Measurements from ENCODE around the gene LIX1. TPM values are rescaled to one million over a fixed set of nuclear protein-coding genes. Genes with fewer than 3 reads are reported as not detected.

Gene LIX1
- total and polyA plus RNA-seq, 5 experiments from 2014 or later, result not detected

- no peaks in the 10 kb centered on the region for H3K36me3 Mint-ChIP-seq
- no peak overlapping the region for H3K27ac Mint-ChIP-seq
- H3K4me3 Mint-ChIP-seq, result no peak overlapping the region
- DNase-seq (no peak), ATAC-seq (no peak)
- POLR2A ChIA-PET, result no interaction called here
- H3K4me1 Mint-ChIP-seq, result peaks cover 3 to 30% (median 15%) of the 10 kb centered on the region in 4 donors
- H3K9me3 Mint-ChIP-seq, result no peaks in the 10 kb centered on the region
- peaks cover 0 to 2% (median 0%) of the 10 kb centered on the region in 5 donors for H3K27me3 Mint-ChIP-seq
Observed at GRCh38 chr5:97078958-97079743, 63.3 kb downstream of the LIX1 start.

DNA sequence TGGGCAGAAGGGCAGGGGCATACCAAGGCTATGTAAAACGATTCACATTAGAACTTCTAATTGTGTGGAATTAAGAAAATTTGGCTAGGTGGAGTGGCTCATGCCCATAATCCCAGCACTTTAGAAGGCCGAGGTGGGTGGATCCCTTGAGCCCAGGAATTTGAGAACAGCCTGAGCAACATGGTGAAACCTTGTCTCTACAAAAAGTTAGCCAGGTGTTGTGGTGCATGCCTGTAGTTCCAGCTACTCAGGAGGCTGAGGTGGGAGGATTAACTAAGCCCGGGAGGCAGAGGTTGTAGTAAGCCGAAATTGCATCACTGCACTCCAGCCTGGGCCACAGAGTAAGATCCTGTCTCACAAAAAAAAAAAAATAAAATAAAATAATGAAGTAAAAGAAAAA, 65.2 kb downstream of the LIX1 start:
- Mint-ChIP-seq H3K36me3 (no peaks in the 10 kb centered on the region), H3K27ac (no peak overlapping the region), H3K27me3 (peaks cover 0 to 4% (median 1%) of the 10 kb centered on the region in 5 donors), H3K4me1 (peaks cover 5 to 39% (median 13%) of the 10 kb centered on the region in 4 donors), H3K4me3 (no peak overlapping the region), H3K9me3 (no peaks in the 10 kb centered on the region)
- POLR2A ChIA-PET, result no interaction called here
- DNase-seq (no peak), ATAC-seq (no peak)

DNA sequence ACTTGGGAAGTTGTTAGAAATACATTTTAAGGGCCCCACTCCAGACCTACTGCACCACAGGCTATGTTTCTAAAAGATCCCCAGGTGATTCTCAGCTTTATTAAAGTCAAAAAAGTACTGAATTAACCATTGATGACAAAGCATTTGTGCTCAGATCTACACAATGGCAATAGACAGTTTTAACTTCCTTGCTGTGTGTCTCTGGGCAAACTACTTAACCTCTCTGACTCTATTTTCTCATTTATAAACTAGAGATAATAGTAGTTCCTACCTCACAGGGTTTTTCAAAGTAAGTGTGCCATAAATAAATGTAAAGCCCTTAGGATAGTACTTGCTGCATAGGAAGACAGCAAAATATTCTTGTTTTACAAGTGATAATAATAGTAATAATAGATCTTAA, 66.3 kb downstream of the LIX1 start:
- POLR2A ChIA-PET, result no interaction called here
- DNase-seq, result no peak
- H3K27ac Mint-ChIP-seq, result no peak overlapping the region
- H3K27me3 Mint-ChIP-seq, result peaks cover 0 to 4% (median 1%) of the 10 kb centered on the region in 5 donors
- peaks cover 4 to 32% (median 7%) of the 10 kb centered on the region in 4 donors for H3K4me1 Mint-ChIP-seq
- H3K4me3 Mint-ChIP-seq, result no peak overlapping the region
- no peaks in the 10 kb centered on the region for H3K36me3 Mint-ChIP-seq
- no peak for ATAC-seq
- no peaks in the 10 kb centered on the region for H3K9me3 Mint-ChIP-seq

- POLR2A ChIA-PET, result no interaction called here
- Mint-ChIP-seq H3K36me3 (no peaks in the 10 kb centered on the region), H3K4me1 (peaks cover 4 to 28% (median 7%) of the 10 kb centered on the region in 4 donors), H3K9me3 (no peaks in the 10 kb centered on the region), H3K4me3 (no peak overlapping the region), H3K27ac (no peak overlapping the region), H3K27me3 (peaks cover 0 to 4% (median 1%) of the 10 kb centered on the region in 5 donors)
- no peak for ATAC-seq
- no peak for DNase-seq
Observed at GRCh38 chr5:97075649-97076048, 66.8 kb downstream of the LIX1 start.

DNA sequence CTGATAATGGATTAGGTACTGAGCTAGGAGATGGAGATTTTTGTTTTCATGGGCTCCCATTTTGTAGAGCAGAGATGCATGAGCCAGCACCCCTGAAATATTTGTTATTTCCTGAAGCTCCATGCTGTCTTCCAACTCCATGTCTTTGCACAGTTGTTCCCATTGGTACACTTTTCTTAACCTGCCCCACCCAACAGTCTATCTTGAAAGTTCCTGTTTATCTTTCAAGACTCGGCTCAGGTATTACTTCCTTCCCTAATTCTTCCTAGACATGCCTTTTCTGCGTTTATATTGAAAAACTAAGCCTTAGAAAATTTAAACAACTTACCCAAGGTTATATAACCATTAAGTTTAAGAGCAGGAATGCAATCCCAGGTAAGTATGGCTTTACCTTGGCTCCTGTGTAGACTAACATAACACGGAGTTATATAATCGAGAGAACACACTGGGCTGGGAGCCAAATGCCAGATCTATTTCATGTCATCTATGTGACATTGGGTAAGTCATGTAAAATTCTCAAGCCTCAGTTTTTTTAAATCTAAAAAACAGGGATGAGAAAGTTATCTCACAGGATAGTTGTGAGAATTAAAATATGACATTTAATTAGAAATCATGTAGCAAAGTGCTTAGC, 67.4 kb downstream of the LIX1 start:
- no peaks in the 10 kb centered on the region for H3K36me3 Mint-ChIP-seq
- H3K4me3 Mint-ChIP-seq, result peak overlapping the region in 1 of 10 donors; percentile 69
- peak overlapping the region in 1 of 10 donors; percentile 40 for H3K27ac Mint-ChIP-seq
- H3K4me1 Mint-ChIP-seq, result peaks cover 4 to 28% (median 7%) of the 10 kb centered on the region in 4 donors
- no peaks in the 10 kb centered on the region for H3K9me3 Mint-ChIP-seq
- H3K27me3 Mint-ChIP-seq, result peaks cover 0 to 9% (median 1%) of the 10 kb centered on the region in 5 donors
- ATAC-seq (no peak), DNase-seq (no peak)
- POLR2A ChIA-PET, result no interaction called here

DNA sequence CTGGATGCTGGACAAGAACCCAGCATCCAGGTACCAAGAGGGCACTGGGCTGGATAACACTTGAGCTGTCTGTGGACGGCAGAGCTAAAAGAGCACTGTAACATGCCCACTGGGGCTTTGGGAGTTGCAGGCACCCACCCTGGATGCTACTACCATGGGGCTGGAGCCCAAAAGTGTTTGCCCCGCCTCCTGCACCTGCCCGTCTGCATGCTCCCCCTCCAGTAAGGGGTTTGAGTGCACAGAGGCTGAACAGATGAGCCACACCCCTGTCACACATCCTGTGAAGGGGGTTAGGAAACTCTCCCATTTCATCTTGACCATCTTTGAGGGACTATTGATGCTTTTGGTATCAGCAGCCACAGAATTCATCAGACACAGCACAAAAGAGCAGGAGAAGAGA, 69.0 kb downstream of the LIX1 start:
- POLR2A ChIA-PET, result no interaction called here
- Mint-ChIP-seq H3K4me1 (peaks cover 0 to 20% (median 2%) of the 10 kb centered on the region in 4 donors), H3K4me3 (peak overlapping the region in 2 of 10 donors; percentile 52 to 82), H3K27me3 (peaks cover 0 to 9% (median 1%) of the 10 kb centered on the region in 5 donors), H3K27ac (peak overlapping the region in 2 of 10 donors; percentile 44 to 76), H3K9me3 (no peaks in the 10 kb centered on the region), H3K36me3 (no peaks in the 10 kb centered on the region)
- DNase-seq (no peak), ATAC-seq (no peak)

- no peak for ATAC-seq
- peak overlapping the region in 1 of 10 donors; percentile 40 for H3K4me3 Mint-ChIP-seq
- POLR2A ChIA-PET, result no interaction called here
Observed at GRCh38 chr5:97072696-97073095, 69.7 kb downstream of the LIX1 start.

DNA sequence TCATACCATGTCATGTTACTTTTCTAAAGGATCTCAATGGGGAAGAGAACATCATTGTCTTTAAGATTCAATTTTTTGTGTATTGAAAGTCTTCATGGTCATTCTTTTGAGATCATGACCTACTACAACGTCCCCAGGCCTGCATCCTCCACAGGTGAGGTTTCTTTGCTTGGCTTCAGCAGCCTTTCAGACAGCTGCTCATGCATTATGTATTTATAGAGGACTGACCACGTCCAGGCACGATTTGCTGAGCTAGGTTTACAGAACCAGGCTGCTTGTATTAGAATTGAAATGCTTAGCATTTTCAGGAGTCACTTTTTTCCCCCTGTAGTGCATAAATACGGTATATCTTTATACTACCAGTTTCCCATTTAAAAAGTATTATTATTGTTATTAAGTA, 70.4 kb downstream of the LIX1 start:
- no peak for ATAC-seq
- H3K27ac Mint-ChIP-seq, result no peak overlapping the region
- POLR2A ChIA-PET, result no interaction called here
- DNase-seq, result no peak
- H3K27me3 Mint-ChIP-seq, result peaks cover 0 to 9% (median 1%) of the 10 kb centered on the region in 5 donors
- no peaks in the 10 kb centered on the region for H3K36me3 Mint-ChIP-seq
- no peaks in the 10 kb centered on the region for H3K9me3 Mint-ChIP-seq
- H3K4me1 Mint-ChIP-seq, result peaks cover 0 to 20% (median 3%) of the 10 kb centered on the region in 4 donors
- no peak overlapping the region for H3K4me3 Mint-ChIP-seq

More at GRCh38 chr5:97072696-97073095, 69.7 kb downstream of the LIX1 start:
- Mint-ChIP-seq H3K9me3 (no peaks in the 10 kb centered on the region), H3K36me3 (no peaks in the 10 kb centered on the region), H3K27me3 (peaks cover 0 to 9% (median 1%) of the 10 kb centered on the region in 5 donors), H3K27ac (no peak overlapping the region), H3K4me1 (peaks cover 0 to 20% (median 3%) of the 10 kb centered on the region in 4 donors)
- no peak for DNase-seq

GRCh38 chr5:97071101-97071500, 71.3 kb downstream of the LIX1 start:
- H3K4me1 Mint-ChIP-seq, result peaks cover 0 to 20% (median 3%) of the 10 kb centered on the region in 4 donors
- no peak overlapping the region for H3K4me3 Mint-ChIP-seq
- H3K36me3 Mint-ChIP-seq, result no peaks in the 10 kb centered on the region
- H3K27ac Mint-ChIP-seq, result no peak overlapping the region
- POLR2A ChIA-PET, result no interaction called here
- ATAC-seq, result no peak
- no peaks in the 10 kb centered on the region for H3K9me3 Mint-ChIP-seq
- DNase-seq, result no peak
- H3K27me3 Mint-ChIP-seq, result peaks cover 0 to 9% (median 1%) of the 10 kb centered on the region in 5 donors

GRCh38 chr5:97070234-97070633, 72.2 kb downstream of the LIX1 start:
- Mint-ChIP-seq H3K27ac (no peak overlapping the region), H3K4me3 (no peak overlapping the region), H3K4me1 (peaks cover 0 to 18% (median 3%) of the 10 kb centered on the region in 4 donors), H3K9me3 (no peaks in the 10 kb centered on the region), H3K36me3 (no peaks in the 10 kb centered on the region), H3K27me3 (peaks cover 0 to 9% (median 1%) of the 10 kb centered on the region in 5 donors)
- ATAC-seq (no peak), DNase-seq (no peak)
- POLR2A ChIA-PET, result no interaction called here

DNA sequence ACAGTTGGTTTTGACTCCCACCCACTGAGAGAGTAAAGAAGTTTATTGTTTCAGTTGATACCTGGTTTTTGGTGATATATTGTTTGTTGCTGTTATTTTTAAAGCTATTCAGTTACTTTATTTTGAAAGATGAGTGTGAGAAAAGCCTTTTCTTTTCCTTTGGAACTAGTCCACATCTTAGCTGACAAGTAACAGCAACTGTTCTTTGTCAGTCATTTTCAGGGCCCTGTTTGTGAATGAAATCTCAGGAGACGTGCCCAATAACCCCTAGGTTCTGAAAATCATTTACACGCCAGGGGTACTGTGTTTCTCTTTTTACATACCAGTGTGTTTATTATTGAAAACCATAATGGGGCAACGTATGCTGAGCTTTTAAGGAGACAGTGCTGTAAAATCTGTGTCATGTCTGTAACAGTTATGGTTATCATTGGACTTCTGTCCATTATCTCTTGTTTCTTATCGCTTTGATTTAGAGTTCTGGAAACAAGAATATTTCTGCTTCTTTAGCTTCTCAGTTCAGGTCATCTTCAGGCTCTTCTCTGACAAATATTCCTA, 75.0 kb downstream of the LIX1 start:
- no peak overlapping the region for H3K27ac Mint-ChIP-seq
- no peaks in the 10 kb centered on the region for H3K9me3 Mint-ChIP-seq
- H3K27me3 Mint-ChIP-seq, result peaks cover 0 to 5% (median 1%) of the 10 kb centered on the region in 5 donors
- ATAC-seq (no peak), DNase-seq (no peak)
- no peak overlapping the region for H3K4me3 Mint-ChIP-seq
- H3K36me3 Mint-ChIP-seq, result no peaks in the 10 kb centered on the region
- H3K4me1 Mint-ChIP-seq, result peaks cover 0 to 3% (median 0%) of the 10 kb centered on the region in 4 donors
- POLR2A ChIA-PET, result no interaction called here

DNA sequence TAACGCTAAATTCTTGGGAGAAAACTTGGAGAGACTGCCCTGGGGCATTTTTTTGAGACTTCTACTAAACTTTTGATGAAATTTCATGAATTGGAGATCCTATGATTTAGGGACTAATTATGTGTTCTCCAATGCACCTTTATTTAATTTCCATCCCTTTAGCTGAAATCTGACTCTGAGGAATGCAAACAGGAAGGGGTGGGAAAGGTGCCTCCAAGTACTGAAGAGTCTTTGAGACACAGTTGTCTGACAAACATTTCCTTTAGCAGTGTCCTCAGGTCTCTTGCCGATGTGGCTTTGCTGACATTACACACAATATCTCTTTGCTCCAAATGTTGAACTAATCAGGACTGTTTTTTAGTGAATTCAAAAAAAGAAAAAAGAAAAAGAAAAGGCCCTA, 76.9 kb downstream of the LIX1 start:
- DNase-seq (no peak), ATAC-seq (no peak)
- Mint-ChIP-seq H3K4me3 (no peak overlapping the region), H3K27ac (no peak overlapping the region), H3K9me3 (no peaks in the 10 kb centered on the region), H3K4me1 (peaks cover 0 to 3% (median 0%) of the 10 kb centered on the region in 4 donors), H3K36me3 (peaks cover 0 to 5% (median 0%) of the 10 kb centered on the region in 3 donors), H3K27me3 (peaks cover 0 to 5% (median 1%) of the 10 kb centered on the region in 5 donors)
- POLR2A ChIA-PET, result no interaction called here

GRCh38 chr5:97063251-97063650, 79.2 kb downstream of the LIX1 start:
- ATAC-seq, result no peak
- no peaks in the 10 kb centered on the region for H3K27me3 Mint-ChIP-seq
- H3K27ac Mint-ChIP-seq, result no peak overlapping the region
- no peak for DNase-seq
- no peaks in the 10 kb centered on the region for H3K4me1 Mint-ChIP-seq
- POLR2A ChIA-PET, result interaction anchor here (0.5 kb wide), 1 partner anchor 22 kb away, joined by 4 read pairs; no protein-coding TSS in a partner anchor
- peaks cover 2 to 15% (median 14%) of the 10 kb centered on the region in 3 donors for H3K36me3 Mint-ChIP-seq
- H3K9me3 Mint-ChIP-seq, result peaks cover 0 to 20% (median 10%) of the 10 kb centered on the region in 9 donors
- H3K4me3 Mint-ChIP-seq, result no peak overlapping the region

Measured in naive thymus-derived CD8-positive, alpha-beta T cell (primary cell).